ENCODE data around the gene REG4. TPM values are rescaled to one million over a fixed set of nuclear protein-coding genes. Genes with fewer than 3 reads are reported as not detected.

Gene REG4
- total RNA-seq, 1 experiment from 2014 or later: not detected

GRCh38 chr1:119841306-119841705, 30.0 kb upstream of the REG4 start (continued):
- TF ChIP-seq CTCF (IDR thresholded peaks at IDR 0.05 in 2 of 3, conservative IDR thresholded peaks at IDR 0.05 in 1 of 3; ENCODE audit: borderline replicate concordance in 1 of 3, insufficient read depth in 1 of 3, low read depth in 2 of 3, low read length in 2 of 3) (no peak), RAD21 (IDR thresholded peaks at IDR 0.05; ENCODE audit: low read depth) (no peak)

GRCh38 chr1:119840745-119841144, 29.5 kb upstream of the REG4 start:
- Histone ChIP-seq H2AFZ (ENCODE audit: low read depth, low read length, poor library complexity, severe bottlenecking) (no peak overlapping the region), H4K20me1 (ENCODE audit: insufficient read depth) (no peaks in the 10 kb centered on the region), H3K4me2 (ENCODE audit: low read length) (no peak overlapping the region), H3K27me3 (ENCODE audit: insufficient read depth, low read length) (no peaks in the 10 kb centered on the region), H3K4me1 (ENCODE audit: control insufficient read depth in 1 of 2, insufficient read depth in 2 of 2, low read length in 2 of 2) (no peaks in the 10 kb centered on the region), H3K79me2 (ENCODE audit: insufficient read depth, low read length) (no peaks in the 10 kb centered on the region), H3K27ac (ENCODE audit: low read depth, low read length) (no peak overlapping the region), H3K9me2 (ENCODE audit: insufficient read depth) (no peaks in the 10 kb centered on the region), H3K9ac (ENCODE audit: low read length) (no peak overlapping the region), H3K4me3 (replicated peaks in 1 of 2; ENCODE audit: low read depth in 1 of 2, low read length in 2 of 2) (no peak overlapping the region), H3K9me3 (ENCODE audit: control insufficient read depth in 1 of 2, insufficient read depth in 1 of 2, low read depth in 1 of 2, low read length in 2 of 2) (no peaks in the 10 kb centered on the region), H3K36me3 (ENCODE audit: control insufficient read depth in 1 of 2, insufficient read depth in 2 of 2, low read length in 2 of 2) (no peaks in the 10 kb centered on the region)
- TF ChIP-seq EZH2 (IDR thresholded peaks at IDR 0.05): no peak
- TF ChIP-seq JUND (IDR thresholded peaks at IDR 0.05): no peak
- TF ChIP-seq SP1 (IDR thresholded peaks at IDR 0.05; ENCODE audit: low read depth): no peak
- TF ChIP-seq ELF1 (IDR thresholded peaks at IDR 0.05; ENCODE audit: borderline replicate concordance, low read depth): no peak
- no peak for TF ChIP-seq MAX (IDR thresholded peaks at IDR 0.05)
- TF ChIP-seq SIN3A (IDR thresholded peaks at IDR 0.05; ENCODE audit: low read depth): no peak
- no peak for TF ChIP-seq POLR2AphosphoS5 (IDR thresholded peaks at IDR 0.05; ENCODE audit: low read depth, low read length)
- TF ChIP-seq ZBTB33 (IDR thresholded peaks at IDR 0.05; ENCODE audit: extremely low read depth, insufficient replicate concordance, low read length): no peak
- no peak for TF ChIP-seq EZH2phosphoT487 (IDR thresholded peaks at IDR 0.05; ENCODE audit: borderline replicate concordance)
- TF ChIP-seq ZNF274 (IDR thresholded peaks at IDR 0.05; ENCODE audit: low read depth, low read length): no peak
- TF ChIP-seq REST (IDR thresholded peaks at IDR 0.05; ENCODE audit: low read depth): no peak
- no peak for TF ChIP-seq POLR2A (IDR thresholded peaks at IDR 0.05; ENCODE audit: borderline replicate concordance, extremely low read depth, insufficient read depth, insufficient read length)
- no peak for TF ChIP-seq CEBPB (IDR thresholded peaks at IDR 0.05; ENCODE audit: low read depth)
- CTCF ChIA-PET: no interaction called here
- POLR2A ChIA-PET: no interaction called here
- ATAC-seq: no peak
- no peak for DNase-seq (ENCODE audit: low read depth, low spot score)
- intact Hi-C loops (cut with micrococcal nuclease): no loop called here
- BruUV-seq (replicated peaks): no TSS peak
- RAD21 ChIA-PET (ENCODE audit: low non-redundant PET in 1 of 2, low total read pairs in 2 of 2, uncharacterized antibody in 2 of 2, unreplicated experiment in 2 of 2): no interaction called here

Measured in HCT116 (cell line).